GM23338 (cell line): ENCODE measurements around the gene SLAIN1. TPM values are rescaled to one million over a fixed set of nuclear protein-coding genes. Genes with fewer than 3 reads are reported as not detected.

ENCODE experiments used
- ATAC-seq: fragments of 200-7000 bp; cut with Tn5 transposase; 3 replicates; pipeline ENCODE4 v1.9.1; 2020
- DNase-seq: peaks from one replicate; pipeline ENCODE4 v3.0.0-alpha.2; 2015; ENCODE audit warnings: low spot score
- H2AFZ ChIP-seq: fragments of 200-600 bp; sonication (generic); 2 replicates; pipeline ENCODE4 v1.8.0; 2016; ENCODE audit warnings: antibody characterized with exemption, mild to moderate bottlenecking, moderate library complexity
- H3F3A ChIP-seq: fragments of 200-600 bp; sonication (generic); replicated peaks from 2 replicates; pipeline ENCODE4 v1.8.0; 2017; ENCODE audit warnings: antibody characterized with exemption, mixed run types, low read depth
- H3K27ac ChIP-seq: fragments of 200-600 bp; sonication (generic); 2 replicates; pipeline ENCODE4 v1.6.1; 2016; ENCODE audit warnings: low read depth
- H3K27me3 ChIP-seq: fragments of 200-600 bp; sonication (generic); 2 replicates; pipeline ENCODE4 v1.8.0; 2016; ENCODE audit warnings: mild to moderate bottlenecking, mixed run types, moderate library complexity; ENCODE audit not compliant: insufficient read depth
- H3K36me3 ChIP-seq: fragments of 200-600 bp; sonication (generic); 2 replicates; pipeline ENCODE4 v1.8.0; 2016; ENCODE audit warnings: mild to moderate bottlenecking; ENCODE audit not compliant: insufficient read depth
- H3K4me1 ChIP-seq: fragments of 200-600 bp; sonication (generic); 2 replicates; pipeline ENCODE4 v1.8.0; 2016; ENCODE audit warnings: mild to moderate bottlenecking, moderate library complexity; ENCODE audit not compliant: insufficient read depth
- H3K4me2 ChIP-seq: fragments of 200-600 bp; sonication (generic); 2 replicates; pipeline ENCODE4 v1.7.1; 2017; ENCODE audit warnings: mixed run types
- H3K4me3 ChIP-seq: fragments of 200-600 bp; sonication (generic); 2 replicates; pipeline ENCODE4 v1.6.1; 2016; ENCODE audit warnings: mixed run types
- H3K79me2 ChIP-seq: fragments of 200-600 bp; sonication (generic); replicated peaks from 2 replicates; pipeline ENCODE4 v1.8.0; 2017; ENCODE audit warnings: mild to moderate bottlenecking; ENCODE audit not compliant: insufficient read depth
- H3K9me2 ChIP-seq: fragments of 200-600 bp; sonication (generic); 2 replicates; pipeline ENCODE4 v1.8.0; 2017; ENCODE audit not compliant: insufficient read depth
- H4K20me1 ChIP-seq: fragments of 200-600 bp; sonication (generic); replicated peaks from 2 replicates; pipeline ENCODE4 v1.8.0; 2017; ENCODE audit warnings: mild to moderate bottlenecking; ENCODE audit not compliant: insufficient read depth
- H3K27ac Mint-ChIP-seq: 2 replicates; pipeline ENCODE4 v1.8.0; 2020; ENCODE audit warnings: inconsistent platforms, mild to moderate bottlenecking, moderate library complexity, mixed read lengths
- H3K27me3 Mint-ChIP-seq: 3 replicates; pipeline ENCODE4 v1.8.0; 2022; ENCODE audit warnings: low read depth, mild to moderate bottlenecking, moderate library complexity, mixed read lengths, inconsistent platforms; ENCODE audit not compliant: insufficient read depth, poor library complexity
- H3K36me3 Mint-ChIP-seq: 3 replicates; pipeline ENCODE4 v1.8.0; 2021; ENCODE audit warnings: low read depth, mild to moderate bottlenecking, inconsistent platforms, moderate library complexity, mixed read lengths
- H3K4me1 Mint-ChIP-seq: 3 replicates; pipeline ENCODE4 v1.8.0; 2020; ENCODE audit warnings: mild to moderate bottlenecking, inconsistent platforms, mixed read lengths
- H3K4me3 Mint-ChIP-seq: 3 replicates; pipeline ENCODE4 v1.8.0; 2021; ENCODE audit warnings: moderate library complexity, mild to moderate bottlenecking, inconsistent platforms, mixed read lengths
- H3K9me3 Mint-ChIP-seq: 3 replicates; pipeline ENCODE4 v1.8.0; 2020; ENCODE audit warnings: moderate library complexity, mild to moderate bottlenecking, inconsistent platforms, mixed read lengths
- CREB1 ChIP-seq: fragments of 250-450 bp; sonication (Bioruptor Pico); IDR thresholded peaks from 2 replicates; pipeline ENCODE4 v1.5.0; 2020; ENCODE audit warnings: low read depth, mild to moderate bottlenecking, moderate library complexity
- CTCF ChIP-seq, 2 experiments: fragments of 200-600 bp in 1 of 2; sonication (generic) in 1 of 2; conservative IDR thresholded peaks; 2 replicates each; pipeline versions ENCODE4 v1.5.1 to v1.6.1; 2016 to 2017; ENCODE audit warnings: antibody characterized with exemption in 2 of 2, low read depth in 2 of 2, mild to moderate bottlenecking in 2 of 2, moderate library complexity in 1 of 2
- EZH2 ChIP-seq: fragments of 200-600 bp; sonication (generic); IDR thresholded peaks from one replicate; pipeline ENCODE4 v1.8.0; 2017; ENCODE audit warnings: antibody characterized with exemption, mild to moderate bottlenecking, low read depth; ENCODE audit not compliant: unreplicated experiment
- EZH2phosphoT487 ChIP-seq: fragments of 200-600 bp; sonication (generic); IDR thresholded peaks from one replicate; pipeline ENCODE4 v1.8.1; 2018; ENCODE audit warnings: antibody characterized with exemption; ENCODE audit not compliant: unreplicated experiment
- NANOG ChIP-seq: IDR thresholded peaks from 2 replicates; pipeline ENCODE4 v1.6.1; 2016; ENCODE audit warnings: antibody characterized with exemption, borderline replicate concordance
- REST ChIP-seq: IDR thresholded peaks from one replicate; pipeline ENCODE4 v1.6.1; 2018; ENCODE audit warnings: antibody characterized with exemption; ENCODE audit not compliant: unreplicated experiment
- STAT1 ChIP-seq: IDR thresholded peaks from one replicate; pipeline ENCODE4 v1.6.1; 2016; ENCODE audit warnings: antibody characterized with exemption; ENCODE audit not compliant: unreplicated experiment
- ZNF114 ChIP-seq: fragments of 250-450 bp; sonication (Bioruptor Pico); IDR thresholded peaks from 2 replicates; pipeline ENCODE4 v1.5.0; 2020; ENCODE audit warnings: mild to moderate bottlenecking, moderate library complexity
- ZNF331 ChIP-seq: fragments of 250-450 bp; sonication (Bioruptor Pico); IDR thresholded peaks from 2 replicates; pipeline ENCODE4 v1.5.0; 2020; ENCODE audit warnings: low read depth, mild to moderate bottlenecking, moderate library complexity
- ZNF462 ChIP-seq: fragments of 250-450 bp; sonication (Bioruptor Pico); IDR thresholded peaks from 2 replicates; pipeline ENCODE4 v1.5.0; 2020; ENCODE audit warnings: mild to moderate bottlenecking, moderate library complexity
- polyA plus RNA-seq: library from polyadenylated mRNA; unstranded; fragments of >200 nt; fragmentation: Nextera tagmentation; extraction: Ambion mirVana; gene quantifications from 2 replicates; pipeline ENCODE4 v1.2.1, GENCODE V29; 2016
- total RNA-seq: library from RNA; depleted of rRNA; stranded (reverse); fragments of >200 nt; shearing (Covaris generic); gene quantifications from 2 replicates; pipeline ENCODE4 v1.2.3, GENCODE V29; 2014

Gene SLAIN1
- total and polyA plus RNA-seq, 2 experiments from 2014 or later = 16.3 to 44.2 TPM

- H3K36me3 Mint-ChIP-seq = peaks cover 66% of the 10 kb centered on the region
- no peaks in the 10 kb centered on the region for H3K4me1 Mint-ChIP-seq
- no peaks in the 10 kb centered on the region for H3K27me3 Mint-ChIP-seq
- Histone ChIP-seq H3K4me1 (no peaks in the 10 kb centered on the region), H3F3A (no peaks in the 10 kb centered on the region), H3K27me3 (no peaks in the 10 kb centered on the region), H3K9me2 (peaks cover 7% of the 10 kb centered on the region; the same call in 1 of the 2 replicates), H3K4me2 (no peak overlapping the region), H2AFZ (no peak overlapping the region), H3K79me2 (no peaks in the 10 kb centered on the region), H3K4me3 (no peak overlapping the region), H3K27ac (no peak overlapping the region), H3K36me3 (peaks cover 12% of the 10 kb centered on the region), H4K20me1 (no peaks in the 10 kb centered on the region)
- H3K4me3 Mint-ChIP-seq = no peak overlapping the region
- peaks cover 8% of the 10 kb centered on the region for H3K9me3 Mint-ChIP-seq
- H3K27ac Mint-ChIP-seq = no peak overlapping the region
- no peak for ATAC-seq
- TF ChIP-seq NANOG (no peak), ZNF331 (CRISPR knock-in tag) (no peak), CREB1 (CRISPR knock-in tag) (no peak), REST (no peak), EZH2 (no peak), CTCF (conservative IDR thresholded peaks at IDR 0.05; ENCODE audit: low read depth in 2 of 2) (no peak), ZNF462 (CRISPR knock-in tag) (no peak), ZNF114 (no peak), EZH2phosphoT487 (no peak), STAT1 (no peak)
- DNase-seq = no peak
These were observed 69.9 kb downstream of the SLAIN1 start for GRCh38 chr13:77767413-77767812.
